ENCODE data around the gene THAP12. TPM values are rescaled to one million over a fixed set of nuclear protein-coding genes. Genes with fewer than 3 reads are reported as not detected.
"Not testable (repeated sequence)": the region's sequence is repeated elsewhere in the genome, so short reads cannot be mapped to it uniquely, and the experiment has no call there.

THAP12 gene
- total RNA-seq, 1 experiment from 2014 or later, result 60.0 TPM

DNA sequence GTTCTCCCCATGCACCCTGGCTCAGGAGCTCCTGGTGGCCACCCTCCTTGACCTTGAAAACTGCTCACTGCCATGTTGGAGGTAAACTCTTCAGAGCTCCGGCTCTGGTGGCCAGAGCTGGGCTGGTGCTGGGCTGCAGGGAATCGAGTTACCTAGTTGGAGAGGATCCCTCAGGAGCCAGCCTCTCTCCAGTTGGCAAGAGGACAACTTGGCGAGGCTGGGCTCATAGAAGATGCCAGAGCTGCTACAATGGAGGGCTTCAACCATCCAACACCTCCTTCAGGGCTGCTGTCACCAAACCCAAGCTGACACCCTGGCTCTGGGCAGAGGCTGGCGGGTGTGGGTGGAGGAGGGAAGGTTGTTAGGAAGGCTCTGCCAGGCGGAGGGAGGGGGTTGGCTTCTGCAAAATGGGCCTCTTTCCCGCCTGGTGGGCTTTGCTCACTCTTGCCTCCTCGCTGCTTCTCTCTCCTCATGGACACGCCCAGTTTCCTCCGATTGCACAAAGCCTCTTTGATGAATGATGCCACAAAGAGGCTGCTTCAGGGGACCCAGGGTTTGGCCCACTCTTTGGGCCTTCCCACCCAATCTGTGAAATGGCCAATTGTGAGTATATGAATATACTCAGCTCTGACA lies 53.1 kb downstream of the THAP12 start:
- no peak for DNase-seq (ENCODE audit: low spot score)

DNA sequence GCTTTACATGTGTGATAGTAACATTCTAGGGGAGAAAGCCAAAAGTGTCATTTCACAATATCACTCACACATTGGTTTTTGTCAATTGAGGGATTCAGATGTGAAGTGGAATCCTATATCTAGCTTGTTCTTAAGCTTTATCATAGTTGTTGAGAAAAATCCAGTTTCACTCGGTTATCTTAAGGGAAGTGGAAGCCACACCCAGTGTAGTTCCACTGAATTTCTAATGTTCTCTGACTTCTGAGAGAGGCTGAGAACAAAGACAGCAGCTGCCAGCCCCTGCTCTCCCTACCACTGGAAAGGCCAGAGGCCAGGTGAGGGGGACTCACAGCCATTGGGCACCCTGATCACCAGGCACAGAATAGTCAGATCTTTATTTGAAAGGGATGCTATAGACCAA lies 53.7 kb downstream of the THAP12 start:
- no peak for DNase-seq (ENCODE audit: low spot score)

DNA sequence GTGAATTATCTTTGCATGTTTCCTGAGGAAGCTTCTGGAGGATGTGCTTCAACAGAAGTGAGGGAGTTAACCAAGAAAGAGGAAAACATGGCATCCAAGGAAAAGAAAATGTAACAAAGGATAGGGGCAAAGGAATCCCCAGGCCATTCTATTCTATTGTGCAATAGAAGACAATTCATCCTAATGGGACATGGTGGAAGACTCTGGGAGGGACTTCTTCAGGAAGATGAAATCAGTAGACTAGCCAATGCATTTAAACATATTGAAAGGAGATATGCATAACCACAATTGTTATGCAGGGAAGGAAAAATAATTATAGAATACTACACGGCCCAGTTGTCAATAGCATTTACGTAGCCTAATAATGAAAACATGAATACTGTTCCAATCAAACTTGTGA lies 55.7 kb downstream of the THAP12 start:
- DNase-seq (ENCODE audit: low spot score), result no peak

DNA sequence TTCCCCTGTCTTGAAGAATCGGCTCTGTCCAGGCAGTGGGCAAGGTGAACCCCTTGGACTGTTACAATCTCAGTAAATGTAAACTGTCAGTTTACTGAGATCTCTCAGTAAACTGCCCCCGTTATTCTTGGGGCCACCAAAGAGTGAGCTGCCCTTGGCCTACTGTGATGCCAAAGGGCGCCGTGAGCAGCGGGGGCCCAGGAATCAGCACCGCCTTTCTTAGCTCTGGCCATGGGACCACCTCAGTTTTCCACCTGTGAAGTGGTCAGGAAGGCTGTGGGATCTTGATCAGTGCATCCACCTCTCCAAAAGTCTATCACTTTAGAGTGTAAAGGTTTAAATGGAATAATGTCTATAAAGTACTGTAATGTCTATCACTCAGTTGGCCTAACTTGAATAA lies 57.1 kb downstream of the THAP12 start:
- DNase-seq (ENCODE audit: low spot score), result no peak

DNA sequence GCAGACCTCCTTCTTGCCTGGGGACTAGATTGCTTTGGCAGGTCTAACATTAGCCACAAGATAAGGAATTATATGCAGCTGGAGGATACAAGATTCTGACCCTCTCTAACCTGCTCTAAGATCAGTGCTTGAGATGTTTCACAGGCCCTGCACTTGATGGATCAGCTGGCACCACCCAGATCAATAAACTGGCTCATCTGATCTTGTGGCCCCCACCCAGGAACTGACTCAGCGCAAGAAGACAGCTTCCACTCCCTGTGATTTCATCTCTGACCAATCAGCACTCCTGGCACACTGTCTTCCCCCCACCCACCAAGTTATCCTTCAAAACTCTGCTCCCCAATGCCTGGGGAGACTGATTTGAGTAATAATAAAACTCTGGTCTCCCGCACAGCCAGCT lies 57.6 kb downstream of the THAP12 start:
- DNase-seq (ENCODE audit: low spot score), result not testable (repeated sequence)

DNA sequence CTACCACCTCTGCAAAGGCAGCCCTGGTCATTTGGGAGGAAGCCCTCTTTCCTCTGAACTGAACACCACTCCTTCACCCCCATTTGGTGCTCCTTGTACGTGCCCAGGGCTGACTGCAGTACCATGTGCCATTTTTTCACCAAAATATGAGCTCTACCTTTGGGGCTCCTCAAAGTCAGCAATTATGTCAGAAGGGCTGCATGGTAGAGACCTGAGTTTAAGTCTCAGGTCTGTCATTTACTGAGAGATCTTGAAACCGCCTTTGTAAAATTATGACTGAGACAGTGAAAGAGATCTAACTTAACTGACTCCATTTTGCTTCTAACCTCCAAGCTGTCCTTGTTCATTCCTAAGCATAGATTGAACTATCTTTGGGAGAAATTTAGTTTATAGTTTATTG lies 58.0 kb downstream of the THAP12 start:
- no peak for DNase-seq (ENCODE audit: low spot score)

DNA sequence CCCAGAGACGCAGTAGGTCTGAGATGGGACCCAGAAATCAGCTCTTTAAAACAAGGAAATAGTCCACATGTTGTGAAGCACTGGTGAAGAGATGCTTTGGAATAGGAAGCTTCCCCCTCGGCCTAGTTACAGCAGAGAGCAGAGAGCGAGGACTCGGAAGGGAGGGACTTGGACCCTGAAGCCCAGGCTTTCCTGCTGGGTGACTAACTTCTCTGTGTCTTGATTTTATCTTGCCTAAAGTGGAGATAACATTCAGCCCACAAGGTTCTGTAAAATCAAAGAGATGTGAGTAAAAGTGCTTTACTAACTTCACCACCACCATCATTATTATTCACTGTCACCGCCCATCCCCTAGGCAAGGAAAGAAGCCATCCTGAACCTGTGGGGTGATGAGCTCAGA lies 58.4 kb downstream of the THAP12 start:
- no peak for DNase-seq (ENCODE audit: low spot score)

DNA sequence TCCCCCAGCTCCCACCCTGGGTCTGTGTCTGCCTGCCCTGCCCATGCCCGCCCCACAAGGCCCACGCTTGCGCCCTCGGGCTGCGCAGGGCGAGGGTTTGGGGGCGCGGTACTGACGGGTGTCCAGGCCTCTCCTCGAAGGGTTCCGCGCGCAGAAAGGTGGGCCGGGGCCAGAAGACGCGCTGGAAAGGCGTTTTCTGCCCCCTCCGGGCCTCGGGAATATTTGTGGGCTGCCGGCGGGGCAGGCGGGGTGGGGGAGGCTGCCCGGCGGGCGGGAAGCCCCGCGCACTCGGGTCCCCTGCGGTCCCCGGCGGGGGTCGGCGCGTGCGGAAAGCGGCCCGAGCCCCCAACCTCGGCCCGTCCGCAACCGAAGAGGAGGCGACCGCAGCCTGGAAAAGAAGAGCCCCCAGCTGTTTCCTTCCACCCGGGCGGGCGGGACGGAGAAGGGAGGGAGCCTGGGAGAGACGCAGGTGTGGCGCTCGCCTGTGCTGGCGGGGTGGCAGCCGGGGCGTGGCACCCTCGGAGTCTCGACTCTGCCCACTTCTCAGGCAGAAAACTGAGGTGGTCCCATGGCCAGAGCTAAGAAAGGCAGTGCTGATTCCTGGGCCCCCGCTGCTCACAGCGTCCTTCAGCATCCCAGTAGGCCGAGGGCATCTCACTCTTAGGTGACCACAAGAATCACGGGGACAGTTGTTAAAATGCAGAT lies 59.0 kb downstream of the THAP12 start:
- DNase-seq (ENCODE audit: low spot score), result no peak

DNA sequence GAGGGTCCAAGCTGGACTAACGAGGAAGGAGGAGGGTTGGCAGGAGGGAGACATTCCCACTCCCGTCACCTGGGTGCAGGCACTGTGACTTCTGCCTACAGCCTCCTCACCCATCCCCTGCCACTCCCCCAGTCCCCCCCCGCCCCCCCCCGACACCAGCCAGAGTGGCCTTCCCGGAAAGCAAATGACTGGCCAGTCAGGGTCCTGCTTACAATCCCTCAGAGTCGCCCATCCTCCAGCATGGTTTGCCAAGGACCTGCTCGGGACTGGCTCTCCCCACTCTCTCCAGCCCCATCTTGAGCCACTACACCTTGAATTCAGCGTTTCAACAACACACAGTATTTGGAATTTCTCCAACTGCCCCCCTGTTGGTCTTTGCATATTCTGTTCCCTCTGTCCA lies 59.6 kb downstream of the THAP12 start:
- DNase-seq (ENCODE audit: low spot score), result no peak

DNA sequence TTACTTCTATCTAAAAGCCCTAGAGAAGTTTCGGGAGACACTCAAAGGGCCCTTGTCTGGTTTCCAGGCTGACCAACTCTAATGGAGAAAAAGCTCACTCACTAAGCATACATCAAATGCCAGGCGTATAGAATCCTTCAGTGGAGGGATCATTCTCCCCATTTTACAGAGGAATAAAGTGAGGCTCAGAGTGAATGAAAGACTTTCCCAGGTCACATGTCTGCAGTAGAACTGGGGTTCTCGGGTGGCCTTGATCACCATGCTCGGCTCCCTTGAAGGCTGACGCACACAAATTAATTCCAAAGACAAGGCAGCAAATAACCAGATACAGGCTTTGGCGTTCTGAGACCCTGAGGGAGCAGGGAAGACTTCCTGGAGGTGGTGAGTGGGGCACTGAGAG lies 60.0 kb downstream of the THAP12 start:
- DNase-seq (ENCODE audit: low spot score), result no peak

DNA sequence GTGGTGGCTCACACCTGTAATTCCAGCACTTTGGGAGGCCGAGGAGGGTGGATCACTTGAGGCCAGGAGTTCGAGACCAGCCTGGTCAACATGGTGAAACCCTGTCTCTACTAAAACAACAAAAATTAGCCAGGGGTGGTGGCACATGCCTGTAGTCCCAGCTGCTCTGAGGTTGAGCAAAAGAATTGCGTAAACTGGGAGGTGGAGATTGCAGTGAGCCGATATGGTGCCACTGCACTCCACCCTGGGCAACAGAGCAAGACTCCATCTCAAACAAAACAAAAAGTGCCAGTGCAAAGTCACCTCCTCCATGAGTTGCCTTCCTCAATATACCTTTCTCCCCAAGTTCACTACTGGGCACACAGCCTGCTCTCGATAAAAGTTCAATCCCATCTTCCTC lies 61.1 kb downstream of the THAP12 start:
- not testable (repeated sequence) for DNase-seq (ENCODE audit: low spot score)

DNA sequence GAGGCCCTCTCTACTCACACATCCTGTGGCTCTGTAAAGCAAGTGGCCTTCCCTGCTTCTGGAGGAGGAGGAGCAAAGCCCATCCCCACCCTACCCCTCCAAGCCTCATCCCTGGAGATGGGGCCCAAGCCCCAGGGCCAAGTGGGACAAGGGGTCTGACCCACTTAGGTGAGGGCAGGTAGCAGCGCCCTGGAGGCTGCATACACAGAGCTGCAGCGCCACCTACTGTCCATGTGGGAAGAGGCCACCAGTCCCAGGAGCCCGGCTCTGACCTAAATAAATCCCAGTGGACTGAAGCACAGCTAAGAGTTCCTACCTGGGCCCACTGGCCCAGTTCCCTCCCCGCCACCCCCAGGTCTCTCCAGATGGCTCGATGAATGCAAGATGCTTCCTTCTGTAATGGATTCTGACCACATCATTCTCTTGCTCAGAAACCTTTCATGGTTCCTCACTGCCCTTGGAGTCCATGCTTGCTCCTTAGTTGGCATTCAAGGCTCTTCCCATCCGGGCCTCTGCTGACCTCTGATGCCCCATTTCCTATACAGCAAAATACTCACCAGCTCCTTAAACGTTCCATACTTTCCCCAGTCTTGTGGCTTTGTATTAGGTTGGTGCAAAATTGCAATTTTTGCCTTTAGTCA lies 62.1 kb downstream of the THAP12 start:
- DNase-seq (ENCODE audit: low spot score), result peak; percentile 62

DNA sequence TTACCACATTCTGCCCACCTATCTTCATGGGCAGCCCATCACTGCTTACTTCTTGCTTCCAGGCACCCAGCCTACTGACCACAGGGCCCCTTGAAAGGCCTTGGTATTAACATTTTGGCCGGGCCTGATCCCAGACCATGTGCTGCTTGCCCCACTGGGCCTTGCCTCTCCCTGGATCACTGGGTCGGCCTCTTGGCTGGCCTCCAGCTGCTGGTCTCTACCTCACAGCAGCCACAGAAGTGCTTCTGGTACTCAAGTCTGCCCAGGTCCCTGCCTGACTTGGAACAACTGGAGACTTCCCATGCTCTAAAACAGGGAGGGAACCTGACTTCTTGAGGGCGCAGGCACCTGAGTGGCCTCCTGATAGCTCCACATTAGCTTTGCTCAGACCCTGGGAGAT lies 63.6 kb downstream of the THAP12 start:
- no peak for DNase-seq (ENCODE audit: low spot score)

DNA sequence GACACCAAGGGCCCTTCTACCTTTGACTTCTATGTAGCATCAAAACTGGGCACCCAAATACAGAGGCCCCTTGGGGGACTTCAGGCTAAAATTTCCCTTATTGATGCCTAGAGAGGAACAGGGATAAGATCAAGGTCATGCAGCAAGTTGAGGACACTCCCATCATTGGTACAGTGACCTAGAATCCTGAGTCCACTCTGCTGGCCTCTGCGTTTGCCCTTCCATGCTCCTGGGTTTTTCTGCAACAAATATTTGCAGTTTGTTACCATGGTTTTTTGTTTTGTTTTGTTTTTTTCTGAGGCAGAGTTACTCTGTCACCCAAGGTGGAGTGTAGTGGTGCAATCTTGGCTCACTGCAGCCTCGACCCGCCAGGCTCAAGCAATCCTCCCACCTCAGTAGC lies 64.2 kb downstream of the THAP12 start:
- no peak for DNase-seq (ENCODE audit: low spot score)

DNA sequence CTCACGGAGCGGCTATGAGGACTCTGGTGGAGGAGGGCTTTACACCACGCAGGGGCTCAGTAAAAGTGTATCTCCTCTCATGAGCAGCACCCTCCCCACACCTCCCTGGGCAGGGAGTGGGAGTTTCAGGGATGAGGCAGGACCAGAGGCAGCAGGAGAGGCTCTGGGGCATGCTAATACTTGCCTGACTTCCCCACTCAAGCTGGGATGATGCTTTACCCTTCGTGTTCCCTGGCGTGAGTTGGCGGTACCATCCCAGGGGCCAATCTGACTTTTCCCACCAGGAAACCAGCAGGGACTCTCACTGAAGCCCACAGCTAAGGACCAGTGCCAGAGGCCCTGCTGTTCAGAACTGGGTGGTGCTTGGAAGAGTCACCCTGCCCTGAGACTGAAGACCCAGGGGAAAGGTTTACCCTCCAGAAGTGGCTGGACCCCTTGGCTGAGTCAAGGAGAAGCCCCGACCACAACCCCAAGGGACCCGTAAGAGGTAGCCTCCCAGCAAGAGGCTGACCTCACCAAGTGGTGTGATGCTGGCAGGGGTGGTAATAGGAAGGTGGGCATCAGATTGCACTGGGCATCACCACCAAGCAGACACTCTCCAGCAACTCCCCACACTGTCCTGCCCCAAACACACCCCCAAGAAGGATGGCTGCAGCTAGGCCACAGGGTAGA lies 65.6 kb downstream of the THAP12 start:
- no peak for DNase-seq (ENCODE audit: low spot score)

DNA sequence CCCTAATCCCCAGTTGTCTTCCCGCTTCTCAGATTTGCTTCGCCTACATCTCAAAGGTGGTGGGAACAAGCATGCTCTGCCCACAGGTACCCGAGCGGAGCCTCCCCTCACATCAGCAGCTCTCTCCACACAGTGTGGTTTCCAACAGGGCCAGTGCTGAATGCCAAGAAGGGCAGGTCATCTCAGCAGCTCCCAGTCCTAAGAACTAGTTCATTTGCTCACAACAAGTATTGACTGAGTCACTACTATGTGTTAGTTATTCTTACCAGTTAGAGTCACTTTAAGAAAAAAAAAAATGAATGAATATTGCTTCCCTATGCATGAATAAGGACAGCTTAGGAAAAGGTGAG lies 66.2 kb downstream of the THAP12 start:
- DNase-seq (ENCODE audit: low spot score), result peak; percentile 29

DNA sequence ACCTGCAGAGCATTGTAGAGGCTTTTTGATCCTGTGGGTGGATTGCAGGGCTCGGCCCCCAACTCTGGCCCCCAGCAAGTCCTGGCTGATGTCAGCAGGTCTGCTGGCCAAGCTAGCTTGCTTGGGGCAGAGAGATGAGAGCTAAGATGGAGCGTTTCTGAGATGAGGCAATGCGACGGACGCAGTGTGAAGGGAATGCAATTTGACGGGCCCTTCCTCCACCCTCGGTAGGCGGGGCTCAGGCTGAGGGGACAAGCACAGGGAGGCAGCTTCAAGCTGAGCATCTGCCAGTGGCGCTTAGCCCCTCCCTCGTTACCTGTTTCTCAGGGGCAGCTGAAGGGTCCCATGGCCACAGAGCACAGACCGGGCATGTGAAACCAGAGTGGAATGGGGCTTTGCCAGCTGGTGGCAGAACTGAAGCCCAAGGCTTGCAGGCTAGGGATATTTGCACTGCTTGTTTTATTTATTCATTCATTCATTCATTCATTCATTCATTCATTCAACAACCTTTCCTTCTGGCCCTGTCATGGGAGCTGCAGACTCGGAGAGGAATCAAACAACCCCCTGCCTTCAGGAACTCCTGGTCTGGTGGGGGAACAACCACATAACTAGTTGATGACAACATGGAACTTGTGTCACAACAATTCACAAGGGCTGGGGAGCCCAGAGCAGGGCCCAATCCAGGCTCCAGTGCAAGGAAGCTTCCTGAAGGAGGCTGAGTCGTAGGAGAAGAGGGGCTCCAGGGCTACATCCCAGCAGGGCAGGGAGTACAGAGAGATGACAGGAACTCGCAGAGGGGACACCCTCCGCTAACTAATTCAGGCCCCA lies 66.8 kb downstream of the THAP12 start:
- peak; percentile 37 for DNase-seq (ENCODE audit: low spot score)

DNA sequence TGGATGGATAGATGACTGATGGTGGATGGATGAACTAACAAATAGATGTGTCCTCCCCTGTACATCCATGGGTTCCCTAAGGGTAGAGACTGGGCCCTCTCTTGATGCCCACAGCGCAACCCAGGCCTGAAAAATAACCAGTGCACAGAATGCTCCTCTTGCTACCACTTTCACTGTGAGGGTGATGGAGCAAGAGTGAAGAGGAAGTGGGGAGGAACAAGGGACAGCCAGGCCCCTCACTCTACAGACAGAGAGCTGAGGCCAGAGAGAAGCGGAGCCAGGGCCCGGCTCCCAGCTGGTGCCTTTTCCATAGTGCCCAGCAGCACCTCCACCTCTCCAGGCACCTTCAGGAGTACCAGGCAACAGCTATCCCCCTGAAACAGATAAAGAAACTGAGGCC lies 67.7 kb downstream of the THAP12 start:
- no peak for DNase-seq (ENCODE audit: low spot score)

DNA sequence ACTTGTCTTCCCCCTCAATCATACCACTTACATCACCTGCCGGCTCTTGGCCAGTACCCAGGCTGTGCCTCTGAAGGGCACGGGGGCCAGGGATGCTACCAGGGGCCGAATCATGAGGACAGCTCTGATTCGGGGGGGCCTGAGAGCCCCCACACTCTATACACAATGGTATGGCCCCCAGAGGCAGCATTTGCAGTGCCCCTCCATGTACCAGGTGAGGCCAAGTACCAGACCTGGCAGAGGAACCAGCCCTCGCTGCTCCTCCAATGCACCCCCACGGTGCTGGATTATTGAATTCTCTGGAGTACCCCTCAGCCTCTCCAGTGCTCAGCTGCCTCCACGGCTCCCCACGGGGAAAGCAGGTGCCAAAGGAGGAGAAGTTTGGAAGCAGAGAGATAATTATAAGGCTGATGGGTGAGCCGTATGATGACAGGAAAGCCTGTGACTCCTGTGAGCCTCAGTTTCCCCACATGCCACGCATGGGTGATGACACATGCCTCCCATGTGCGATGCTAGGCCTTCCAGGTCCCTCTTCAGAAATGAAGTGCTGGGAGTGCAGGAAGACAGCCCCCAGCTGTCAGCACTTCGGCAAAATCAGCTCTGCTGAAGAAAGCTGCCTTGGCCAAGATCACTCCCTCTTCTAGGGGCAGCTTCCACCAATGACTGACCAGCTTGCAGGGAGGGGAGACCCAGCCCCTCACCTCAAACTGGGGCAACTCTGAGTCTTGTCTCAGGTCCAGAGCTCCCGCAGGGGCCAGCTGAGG lies 69.9 kb downstream of the THAP12 start:
- DNase-seq (ENCODE audit: low spot score), result no peak

DNA sequence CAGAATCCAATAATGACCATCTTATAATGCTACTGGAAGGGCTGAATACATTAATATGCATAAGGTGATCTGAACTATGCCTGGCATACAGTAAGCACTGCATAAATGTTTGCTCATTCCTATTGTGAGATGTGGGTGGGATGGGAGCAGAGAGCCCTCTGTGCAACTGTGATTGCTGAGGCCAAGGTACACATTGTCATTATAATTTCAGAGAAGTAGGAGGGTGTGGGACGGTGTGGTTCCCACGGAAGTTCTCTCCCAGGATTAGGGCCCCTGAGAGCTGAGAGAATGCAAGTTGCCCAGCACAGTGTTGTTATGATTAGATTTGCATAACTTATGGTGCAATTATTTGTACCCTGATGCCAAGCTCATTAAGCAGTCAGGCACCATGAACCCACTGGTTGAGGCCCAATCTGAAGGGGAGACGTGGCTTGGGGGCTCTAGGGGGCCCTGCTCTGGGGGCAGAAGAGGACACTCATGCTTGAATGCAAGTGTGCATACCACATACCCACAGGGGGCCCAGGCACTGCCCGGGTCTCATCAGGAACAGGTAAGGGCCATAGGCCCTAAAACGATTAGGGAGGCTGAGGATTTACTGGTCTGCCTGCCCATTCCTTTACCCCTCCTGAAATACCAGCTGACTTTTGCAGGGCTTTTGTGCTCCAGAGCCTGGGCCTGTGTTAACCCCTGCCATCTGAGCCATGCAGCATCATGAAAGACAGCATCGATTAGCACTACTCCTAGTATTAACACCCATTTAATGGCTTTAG lies 72.8 kb downstream of the THAP12 start:
- no peak for DNase-seq (ENCODE audit: low spot score)
